HEK293 (cell line): ENCODE measurements around the gene ERBB2.

Source experiments
- CTCF ChIA-PET: fragments of 350-600 bp; formaldehyde crosslinking; extraction: SDS; loops from one replicate; lab custom pipeline; 2021; ENCODE audit warnings: antibody characterized with exemption; lab: Yijun Ruan, JAX
- POLR2A ChIA-PET: fragments of 300-600 bp; formaldehyde crosslinking; extraction: SDS; loops from one replicate; lab custom pipeline; 2020; ENCODE audit warnings: antibody characterized with exemption, inconsistent platforms; lab: Yijun Ruan, JAX
- H3K27ac ChIP-seq: fragments of 200-500 bp; sonication (Bioruptor generic); 2 replicates; pipeline ENCODE4 v1.5.1; 2014; ENCODE audit warnings: low read depth, low read length, control low read depth, inconsistent platforms; ENCODE audit errors: extremely low read depth
- H3K36me3 ChIP-seq, 2 experiments: fragments of 200-500 bp in 1 of 2; sonication (Bioruptor generic) in 1 of 2; 1 replicate in 1 of 2; 2 replicates in 1 of 2; pipeline ENCODE4 v1.5.1; 2014 to 2017; ENCODE audit warnings: inconsistent platforms in 2 of 2, low read length in 2 of 2; ENCODE audit not compliant: control insufficient read depth in 2 of 2, insufficient read depth in 1 of 2
- H3K4me1 ChIP-seq: fragments of 200-500 bp; sonication (Bioruptor generic); 2 replicates; pipeline ENCODE4 v1.5.1; 2014; ENCODE audit warnings: mild to moderate bottlenecking, low read length, inconsistent platforms; ENCODE audit not compliant: control insufficient read depth, insufficient read depth
- H3K4me3 ChIP-seq: 2 replicates; pipeline ENCODE4 v1.5.1; 2011; ENCODE audit warnings: low read depth, mild to moderate bottlenecking, control low read depth, low read length, moderate library complexity
- H3K9me3 ChIP-seq: fragments of 200-500 bp; sonication (Bioruptor generic); 2 replicates; pipeline ENCODE4 v1.5.1; 2014; ENCODE audit warnings: low read depth, low read length, inconsistent platforms; ENCODE audit not compliant: control insufficient read depth, insufficient read depth
- BCL11B ChIP-seq: fragments of 450-650 bp; formaldehyde crosslinking; IDR thresholded peaks from 2 replicates; pipeline ENCODE4 v1.5.1; 2016; ENCODE audit warnings: low read depth, missing biosample characterization, missing genetic modification characterization
- EGR2 ChIP-seq: fragments of 450-650 bp; formaldehyde crosslinking; IDR thresholded peaks from 2 replicates; pipeline ENCODE4 v1.5.1; 2016; ENCODE audit warnings: low read depth, missing biosample characterization, missing genetic modification characterization
- HOXA7 ChIP-seq: sonication (generic); formaldehyde crosslinking; IDR thresholded peaks from 2 replicates; pipeline ENCODE4 v1.8.1; 2022; ENCODE audit warnings: missing genetic modification reagents, borderline replicate concordance
- SP2 ChIP-seq: fragments of 450-650 bp; formaldehyde crosslinking; IDR thresholded peaks from 2 replicates; pipeline ENCODE4 v1.5.1; 2016; ENCODE audit warnings: missing biosample characterization, missing genetic modification characterization
- ZNF302 ChIP-seq: fragments of 450-650 bp; formaldehyde crosslinking; IDR thresholded peaks from 2 replicates; pipeline ENCODE4 v1.5.1; 2016; ENCODE audit warnings: missing biosample characterization, missing genetic modification characterization, low read depth
- ZNF514 ChIP-seq: fragments of 450-650 bp; formaldehyde crosslinking; IDR thresholded peaks from 2 replicates; pipeline ENCODE4 v1.5.1; 2016; ENCODE audit warnings: missing biosample characterization, missing genetic modification characterization
- ZNF623 ChIP-seq: fragments of 450-650 bp; formaldehyde crosslinking; IDR thresholded peaks from 2 replicates; pipeline ENCODE4 v1.5.1; 2016; ENCODE audit warnings: missing biosample characterization, missing genetic modification characterization
- ZNF785 ChIP-seq: fragments of 450-650 bp; formaldehyde crosslinking; IDR thresholded peaks from 2 replicates; pipeline ENCODE4 v1.5.1; 2016; ENCODE audit warnings: missing biosample characterization, missing genetic modification characterization
- ZNF837 ChIP-seq: fragments of 450-650 bp; formaldehyde crosslinking; IDR thresholded peaks from 2 replicates; pipeline ENCODE4 v1.5.1; 2016; ENCODE audit warnings: missing biosample characterization, missing genetic modification characterization
- TF ChIP-seq, protein P1 (sequence below): fragments of 450-650 bp; formaldehyde crosslinking; IDR thresholded peaks from 2 replicates; pipeline ENCODE4 v1.5.1; 2016; ENCODE audit warnings: missing biosample characterization, missing genetic modification characterization
- TF ChIP-seq, protein P2 (sequence below): fragments of 450-650 bp; formaldehyde crosslinking; conservative IDR thresholded peaks from 2 replicates; pipeline ENCODE4 v1.5.1; 2016; ENCODE audit warnings: low read depth, missing biosample characterization, missing genetic modification characterization
- TF ChIP-seq, protein P3 (sequence below): fragments of 450-650 bp; formaldehyde crosslinking; IDR thresholded peaks from 2 replicates; pipeline ENCODE4 v1.5.1; 2016; ENCODE audit warnings: missing biosample characterization, missing genetic modification characterization, borderline replicate concordance
- TF ChIP-seq, protein P4 (sequence below): fragments of 450-650 bp; formaldehyde crosslinking; IDR thresholded peaks from 2 replicates; pipeline ENCODE4 v1.5.1; 2016; ENCODE audit warnings: missing biosample characterization, missing genetic modification characterization
- TF ChIP-seq, protein P5 (sequence below): fragments of 450-650 bp; formaldehyde crosslinking; IDR thresholded peaks from 2 replicates; pipeline ENCODE4 v1.5.1; 2016; ENCODE audit warnings: missing biosample characterization, missing genetic modification characterization

The ERBB2 gene

DNA sequence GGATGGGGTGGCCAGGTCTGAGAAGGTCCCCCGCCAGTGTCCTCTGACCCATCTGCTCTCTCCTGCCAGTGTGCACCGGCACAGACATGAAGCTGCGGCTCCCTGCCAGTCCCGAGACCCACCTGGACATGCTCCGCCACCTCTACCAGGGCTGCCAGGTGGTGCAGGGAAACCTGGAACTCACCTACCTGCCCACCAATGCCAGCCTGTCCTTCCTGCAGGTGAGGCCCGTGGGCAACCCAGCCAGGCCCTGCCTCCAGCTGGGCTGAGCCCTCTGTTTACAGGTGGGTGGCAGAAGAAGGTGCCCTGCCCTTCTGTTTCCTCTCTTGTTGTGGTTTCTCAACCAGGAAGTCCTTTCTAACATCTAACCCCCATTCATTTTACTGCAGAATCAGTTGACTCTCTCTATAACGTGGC, 7.1 kb downstream of the ERBB2 start (continued):
- TF ChIP-seq, protein P1, sequence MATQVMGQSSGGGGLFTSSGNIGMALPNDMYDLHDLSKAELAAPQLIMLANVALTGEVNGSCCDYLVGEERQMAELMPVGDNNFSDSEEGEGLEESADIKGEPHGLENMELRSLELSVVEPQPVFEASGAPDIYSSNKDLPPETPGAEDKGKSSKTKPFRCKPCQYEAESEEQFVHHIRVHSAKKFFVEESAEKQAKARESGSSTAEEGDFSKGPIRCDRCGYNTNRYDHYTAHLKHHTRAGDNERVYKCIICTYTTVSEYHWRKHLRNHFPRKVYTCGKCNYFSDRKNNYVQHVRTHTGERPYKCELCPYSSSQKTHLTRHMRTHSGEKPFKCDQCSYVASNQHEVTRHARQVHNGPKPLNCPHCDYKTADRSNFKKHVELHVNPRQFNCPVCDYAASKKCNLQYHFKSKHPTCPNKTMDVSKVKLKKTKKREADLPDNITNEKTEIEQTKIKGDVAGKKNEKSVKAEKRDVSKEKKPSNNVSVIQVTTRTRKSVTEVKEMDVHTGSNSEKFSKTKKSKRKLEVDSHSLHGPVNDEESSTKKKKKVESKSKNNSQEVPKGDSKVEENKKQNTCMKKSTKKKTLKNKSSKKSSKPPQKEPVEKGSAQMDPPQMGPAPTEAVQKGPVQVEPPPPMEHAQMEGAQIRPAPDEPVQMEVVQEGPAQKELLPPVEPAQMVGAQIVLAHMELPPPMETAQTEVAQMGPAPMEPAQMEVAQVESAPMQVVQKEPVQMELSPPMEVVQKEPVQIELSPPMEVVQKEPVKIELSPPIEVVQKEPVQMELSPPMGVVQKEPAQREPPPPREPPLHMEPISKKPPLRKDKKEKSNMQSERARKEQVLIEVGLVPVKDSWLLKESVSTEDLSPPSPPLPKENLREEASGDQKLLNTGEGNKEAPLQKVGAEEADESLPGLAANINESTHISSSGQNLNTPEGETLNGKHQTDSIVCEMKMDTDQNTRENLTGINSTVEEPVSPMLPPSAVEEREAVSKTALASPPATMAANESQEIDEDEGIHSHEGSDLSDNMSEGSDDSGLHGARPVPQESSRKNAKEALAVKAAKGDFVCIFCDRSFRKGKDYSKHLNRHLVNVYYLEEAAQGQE (tag by site-specific recombination) = no peak
- TF ChIP-seq ZNF514 (tag by site-specific recombination) = no peak
- TF ChIP-seq SP2 = no peak

DNA sequence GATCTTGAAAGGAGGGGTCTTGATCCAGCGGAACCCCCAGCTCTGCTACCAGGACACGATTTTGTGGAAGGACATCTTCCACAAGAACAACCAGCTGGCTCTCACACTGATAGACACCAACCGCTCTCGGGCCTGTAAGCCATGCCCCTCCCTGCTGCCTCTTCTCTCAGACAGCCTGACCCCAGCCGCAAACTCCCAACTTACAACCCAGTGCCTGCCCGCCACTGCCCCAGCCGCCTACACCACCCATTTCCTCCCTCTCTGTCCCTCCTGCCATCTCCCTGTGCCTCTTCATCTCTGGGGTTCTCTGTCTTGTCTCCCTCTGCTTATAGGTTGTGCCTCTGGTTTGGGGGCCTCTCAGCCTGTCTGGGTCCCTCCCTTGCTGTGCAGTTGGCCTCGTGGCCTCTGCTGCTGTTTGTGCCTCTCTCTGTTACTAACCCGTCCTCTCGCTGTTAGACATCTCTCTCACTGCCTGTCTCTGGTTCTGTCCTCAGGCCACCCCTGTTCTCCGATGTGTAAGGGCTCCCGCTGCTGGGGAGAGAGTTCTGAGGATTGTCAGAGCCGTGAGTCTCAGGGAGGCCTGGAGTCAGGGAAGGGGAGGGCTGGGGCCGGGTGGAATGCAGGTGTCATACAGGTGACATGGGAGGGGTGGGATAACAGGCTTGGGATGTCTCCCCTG, 9.6 kb downstream of the ERBB2 start:
- ChIA-PET CTCF (no interaction called here), POLR2A (interaction anchor here (1.3 to 1.7 kb wide), 2 partner anchors 10 to 22 kb away, joined by 3 to 4 read pairs; partner anchors contain the start of genes ERBB2 and PGAP3)
- Histone ChIP-seq H3K36me3 (peaks cover 9 to 77% of the 10 kb centered on the region in 2 experiments), H3K4me3 (no peak overlapping the region), H3K4me1 (no peaks in the 10 kb centered on the region), H3K9me3 (no peaks in the 10 kb centered on the region), H3K27ac (no peak overlapping the region)
- TF ChIP-seq HOXA7 = no peak
- peak; percentile 36; the same call in 1 of the 2 replicates for TF ChIP-seq EGR2 (tag by site-specific recombination)
- TF ChIP-seq BCL11B (tag by site-specific recombination) = no peak
- TF ChIP-seq, protein P2, sequence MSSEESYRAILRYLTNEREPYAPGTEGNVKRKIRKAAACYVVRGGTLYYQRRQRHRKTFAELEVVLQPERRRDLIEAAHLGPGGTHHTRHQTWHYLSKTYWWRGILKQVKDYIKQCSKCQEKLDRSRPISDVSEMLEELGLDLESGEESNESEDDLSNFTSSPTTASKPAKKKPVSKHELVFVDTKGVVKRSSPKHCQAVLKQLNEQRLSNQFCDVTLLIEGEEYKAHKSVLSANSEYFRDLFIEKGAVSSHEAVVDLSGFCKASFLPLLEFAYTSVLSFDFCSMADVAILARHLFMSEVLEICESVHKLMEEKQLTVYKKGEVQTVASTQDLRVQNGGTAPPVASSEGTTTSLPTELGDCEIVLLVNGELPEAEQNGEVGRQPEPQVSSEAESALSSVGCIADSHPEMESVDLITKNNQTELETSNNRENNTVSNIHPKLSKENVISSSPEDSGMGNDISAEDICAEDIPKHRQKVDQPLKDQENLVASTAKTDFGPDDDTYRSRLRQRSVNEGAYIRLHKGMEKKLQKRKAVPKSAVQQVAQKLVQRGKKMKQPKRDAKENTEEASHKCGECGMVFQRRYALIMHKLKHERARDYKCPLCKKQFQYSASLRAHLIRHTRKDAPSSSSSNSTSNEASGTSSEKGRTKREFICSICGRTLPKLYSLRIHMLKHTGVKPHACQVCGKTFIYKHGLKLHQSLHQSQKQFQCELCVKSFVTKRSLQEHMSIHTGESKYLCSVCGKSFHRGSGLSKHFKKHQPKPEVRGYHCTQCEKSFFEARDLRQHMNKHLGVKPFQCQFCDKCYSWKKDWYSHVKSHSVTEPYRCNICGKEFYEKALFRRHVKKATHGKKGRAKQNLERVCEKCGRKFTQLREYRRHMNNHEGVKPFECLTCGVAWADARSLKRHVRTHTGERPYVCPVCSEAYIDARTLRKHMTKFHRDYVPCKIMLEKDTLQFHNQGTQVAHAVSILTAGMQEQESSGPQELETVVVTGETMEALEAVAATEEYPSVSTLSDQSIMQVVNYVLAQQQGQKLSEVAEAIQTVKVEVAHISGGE (tag by site-specific recombination) = no peak

DNA sequence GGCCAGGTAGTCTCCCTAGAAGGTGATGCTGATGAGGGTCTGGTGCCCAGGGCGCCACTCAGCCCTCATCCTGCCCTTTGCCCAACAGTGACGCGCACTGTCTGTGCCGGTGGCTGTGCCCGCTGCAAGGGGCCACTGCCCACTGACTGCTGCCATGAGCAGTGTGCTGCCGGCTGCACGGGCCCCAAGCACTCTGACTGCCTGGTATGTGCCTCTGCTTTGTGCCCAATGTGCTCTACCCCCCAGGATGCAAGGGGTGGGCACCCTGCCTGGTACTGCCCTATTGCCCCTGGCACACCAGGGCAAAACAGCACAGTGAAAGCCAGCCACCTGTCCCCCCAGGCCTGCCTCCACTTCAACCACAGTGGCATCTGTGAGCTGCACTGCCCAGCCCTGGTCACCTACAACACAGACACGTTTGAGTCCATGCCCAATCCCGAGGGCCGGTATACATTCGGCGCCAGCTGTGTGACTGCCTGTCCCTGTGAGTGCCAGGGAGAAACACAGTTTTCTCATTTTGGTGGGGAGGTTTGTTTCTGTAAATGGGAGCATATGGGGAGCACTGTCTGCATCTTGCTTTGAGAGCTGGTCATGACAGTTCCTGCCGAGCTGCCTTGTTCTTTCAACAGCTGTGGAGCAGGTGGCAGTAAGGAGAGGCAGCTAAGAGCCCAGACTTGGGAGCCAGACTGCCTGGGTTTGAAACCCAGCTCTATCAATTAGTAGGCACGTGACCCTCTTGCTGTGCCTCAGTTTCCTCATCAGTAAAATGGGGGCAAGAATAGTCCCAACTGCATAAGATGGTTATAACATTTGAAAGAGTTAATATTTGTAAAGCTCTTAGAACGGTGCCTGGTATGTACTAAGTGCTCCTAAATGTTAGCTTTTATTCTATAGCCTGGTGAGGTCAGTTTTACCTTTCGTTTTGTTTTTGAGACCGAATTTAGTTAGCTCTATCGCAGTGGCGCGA, 10.4 kb downstream of the ERBB2 start:
- Histone ChIP-seq H3K9me3 (no peaks in the 10 kb centered on the region), H3K4me3 (no peak overlapping the region), H3K27ac (no peak overlapping the region), H3K4me1 (no peaks in the 10 kb centered on the region), H3K36me3 (peaks cover 12 to 82% of the 10 kb centered on the region in 2 experiments)
- POLR2A ChIA-PET = interaction anchor here (0.7 kb wide), 1 partner anchor 22 kb away, joined by 3 read pairs; the partner anchor contains the start of gene PGAP3
- CTCF ChIA-PET = interaction anchor here (0.5 to 0.8 kb wide), 4 partner anchors 9 to 44 kb away, joined by 3 to 5 read pairs (median 4); no protein-coding TSS in a partner anchor
- TF ChIP-seq, protein P3, sequence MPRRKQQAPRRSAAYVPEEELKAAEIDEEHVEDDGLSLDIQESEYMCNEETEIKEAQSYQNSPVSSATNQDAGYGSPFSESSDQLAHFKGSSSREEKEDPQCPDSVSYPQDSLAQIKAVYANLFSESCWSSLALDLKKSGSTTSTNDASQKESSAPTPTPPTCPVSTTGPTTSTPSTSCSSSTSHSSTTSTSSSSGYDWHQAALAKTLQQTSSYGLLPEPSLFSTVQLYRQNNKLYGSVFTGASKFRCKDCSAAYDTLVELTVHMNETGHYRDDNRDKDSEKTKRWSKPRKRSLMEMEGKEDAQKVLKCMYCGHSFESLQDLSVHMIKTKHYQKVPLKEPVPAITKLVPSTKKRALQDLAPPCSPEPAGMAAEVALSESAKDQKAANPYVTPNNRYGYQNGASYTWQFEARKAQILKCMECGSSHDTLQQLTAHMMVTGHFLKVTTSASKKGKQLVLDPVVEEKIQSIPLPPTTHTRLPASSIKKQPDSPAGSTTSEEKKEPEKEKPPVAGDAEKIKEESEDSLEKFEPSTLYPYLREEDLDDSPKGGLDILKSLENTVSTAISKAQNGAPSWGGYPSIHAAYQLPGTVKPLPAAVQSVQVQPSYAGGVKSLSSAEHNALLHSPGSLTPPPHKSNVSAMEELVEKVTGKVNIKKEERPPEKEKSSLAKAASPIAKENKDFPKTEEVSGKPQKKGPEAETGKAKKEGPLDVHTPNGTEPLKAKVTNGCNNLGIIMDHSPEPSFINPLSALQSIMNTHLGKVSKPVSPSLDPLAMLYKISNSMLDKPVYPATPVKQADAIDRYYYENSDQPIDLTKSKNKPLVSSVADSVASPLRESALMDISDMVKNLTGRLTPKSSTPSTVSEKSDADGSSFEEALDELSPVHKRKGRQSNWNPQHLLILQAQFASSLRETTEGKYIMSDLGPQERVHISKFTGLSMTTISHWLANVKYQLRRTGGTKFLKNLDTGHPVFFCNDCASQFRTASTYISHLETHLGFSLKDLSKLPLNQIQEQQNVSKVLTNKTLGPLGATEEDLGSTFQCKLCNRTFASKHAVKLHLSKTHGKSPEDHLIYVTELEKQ (tag by site-specific recombination) = no peak
- TF ChIP-seq ZNF302 (tag by site-specific recombination) = no peak
- TF ChIP-seq, protein P4, sequence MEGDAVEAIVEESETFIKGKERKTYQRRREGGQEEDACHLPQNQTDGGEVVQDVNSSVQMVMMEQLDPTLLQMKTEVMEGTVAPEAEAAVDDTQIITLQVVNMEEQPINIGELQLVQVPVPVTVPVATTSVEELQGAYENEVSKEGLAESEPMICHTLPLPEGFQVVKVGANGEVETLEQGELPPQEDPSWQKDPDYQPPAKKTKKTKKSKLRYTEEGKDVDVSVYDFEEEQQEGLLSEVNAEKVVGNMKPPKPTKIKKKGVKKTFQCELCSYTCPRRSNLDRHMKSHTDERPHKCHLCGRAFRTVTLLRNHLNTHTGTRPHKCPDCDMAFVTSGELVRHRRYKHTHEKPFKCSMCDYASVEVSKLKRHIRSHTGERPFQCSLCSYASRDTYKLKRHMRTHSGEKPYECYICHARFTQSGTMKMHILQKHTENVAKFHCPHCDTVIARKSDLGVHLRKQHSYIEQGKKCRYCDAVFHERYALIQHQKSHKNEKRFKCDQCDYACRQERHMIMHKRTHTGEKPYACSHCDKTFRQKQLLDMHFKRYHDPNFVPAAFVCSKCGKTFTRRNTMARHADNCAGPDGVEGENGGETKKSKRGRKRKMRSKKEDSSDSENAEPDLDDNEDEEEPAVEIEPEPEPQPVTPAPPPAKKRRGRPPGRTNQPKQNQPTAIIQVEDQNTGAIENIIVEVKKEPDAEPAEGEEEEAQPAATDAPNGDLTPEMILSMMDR (tag by site-specific recombination) = no peak
- TF ChIP-seq, protein P5, sequence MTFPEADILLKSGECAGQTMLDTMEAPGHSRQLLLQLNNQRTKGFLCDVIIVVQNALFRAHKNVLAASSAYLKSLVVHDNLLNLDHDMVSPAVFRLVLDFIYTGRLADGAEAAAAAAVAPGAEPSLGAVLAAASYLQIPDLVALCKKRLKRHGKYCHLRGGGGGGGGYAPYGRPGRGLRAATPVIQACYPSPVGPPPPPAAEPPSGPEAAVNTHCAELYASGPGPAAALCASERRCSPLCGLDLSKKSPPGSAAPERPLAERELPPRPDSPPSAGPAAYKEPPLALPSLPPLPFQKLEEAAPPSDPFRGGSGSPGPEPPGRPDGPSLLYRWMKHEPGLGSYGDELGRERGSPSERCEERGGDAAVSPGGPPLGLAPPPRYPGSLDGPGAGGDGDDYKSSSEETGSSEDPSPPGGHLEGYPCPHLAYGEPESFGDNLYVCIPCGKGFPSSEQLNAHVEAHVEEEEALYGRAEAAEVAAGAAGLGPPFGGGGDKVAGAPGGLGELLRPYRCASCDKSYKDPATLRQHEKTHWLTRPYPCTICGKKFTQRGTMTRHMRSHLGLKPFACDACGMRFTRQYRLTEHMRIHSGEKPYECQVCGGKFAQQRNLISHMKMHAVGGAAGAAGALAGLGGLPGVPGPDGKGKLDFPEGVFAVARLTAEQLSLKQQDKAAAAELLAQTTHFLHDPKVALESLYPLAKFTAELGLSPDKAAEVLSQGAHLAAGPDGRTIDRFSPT = peak; percentile 84
- no peak for TF ChIP-seq ZNF837 (tag by site-specific recombination)
- TF ChIP-seq ZNF623 (tag by site-specific recombination) = no peak
- TF ChIP-seq ZNF785 (tag by site-specific recombination) = no peak
- TF ChIP-seq, all 188 proteins: peak for 1
